Tibial artery (tissue), 4 donors: ENCODE measurements around the gene EEF1AKMT1.

ENCODE experiments used
- DNase-seq, 2 donors: peaks; one replicate each; pipeline ENCODE4 v3.0.0-alpha.2; 2019
- H3K27ac ChIP-seq, 2 donors: fragments of 200-600 bp; sonication (generic) in 1 of 2; 1 replicate in 1 of 2; 2 replicates in 1 of 2; pipeline ENCODE4 v1.5.1; 2018 to 2019; ENCODE audit warnings: mild to moderate bottlenecking in 1 of 2
- H3K27me3 ChIP-seq, 2 donors: fragments of 200-600 bp; sonication (generic) in 1 of 2; one replicate each; pipeline versions ENCODE4 v1.5.1 to v1.6.0; 2016 to 2019
- H3K36me3 ChIP-seq, 3 donors: fragments of 200-600 bp; sonication (generic) in 2 of 3; one replicate each; pipeline ENCODE4 v1.5.1; 2016 to 2019; ENCODE audit warnings: mild to moderate bottlenecking in 2 of 3
- H3K4me1 ChIP-seq, 4 donors: fragments of 200-600 bp; sonication (generic) in 2 of 4; 1 replicate in 3 of 4; 2 replicates in 1 of 4; pipeline ENCODE4 v1.5.1; 2016 to 2019
- H3K4me3 ChIP-seq, 2 donors: fragments of 200-600 bp; sonication (generic) in 1 of 2; 1 replicate in 1 of 2; 2 replicates in 1 of 2; pipeline ENCODE4 v1.5.1; 2018 to 2019; ENCODE audit warnings: mild to moderate bottlenecking in 2 of 2
- H3K9me3 ChIP-seq, 3 donors: fragments of 200-600 bp; sonication (generic) in 1 of 3; one replicate each; pipeline ENCODE4 v1.5.1; 2016 to 2019
- CTCF ChIP-seq, 2 experiments: fragments of 200-600 bp in 1 of 2; fragments of 450-650 bp in 1 of 2; IDR thresholded peaks; one replicate each; pipeline ENCODE4 v1.5.1; 2017 to 2019; ENCODE audit warnings: antibody characterized with exemption in 2 of 2, mild to moderate bottlenecking in 1 of 2, moderate library complexity in 1 of 2
- intact Hi-C: fragments of 100-400 bp; cut with DNase I; formaldehyde crosslinking; loops from one replicate; pipeline ENCODE4 v1.15.0; 2023; ENCODE audit warnings: low total_unique reads

The EEF1AKMT1 gene

DNA sequence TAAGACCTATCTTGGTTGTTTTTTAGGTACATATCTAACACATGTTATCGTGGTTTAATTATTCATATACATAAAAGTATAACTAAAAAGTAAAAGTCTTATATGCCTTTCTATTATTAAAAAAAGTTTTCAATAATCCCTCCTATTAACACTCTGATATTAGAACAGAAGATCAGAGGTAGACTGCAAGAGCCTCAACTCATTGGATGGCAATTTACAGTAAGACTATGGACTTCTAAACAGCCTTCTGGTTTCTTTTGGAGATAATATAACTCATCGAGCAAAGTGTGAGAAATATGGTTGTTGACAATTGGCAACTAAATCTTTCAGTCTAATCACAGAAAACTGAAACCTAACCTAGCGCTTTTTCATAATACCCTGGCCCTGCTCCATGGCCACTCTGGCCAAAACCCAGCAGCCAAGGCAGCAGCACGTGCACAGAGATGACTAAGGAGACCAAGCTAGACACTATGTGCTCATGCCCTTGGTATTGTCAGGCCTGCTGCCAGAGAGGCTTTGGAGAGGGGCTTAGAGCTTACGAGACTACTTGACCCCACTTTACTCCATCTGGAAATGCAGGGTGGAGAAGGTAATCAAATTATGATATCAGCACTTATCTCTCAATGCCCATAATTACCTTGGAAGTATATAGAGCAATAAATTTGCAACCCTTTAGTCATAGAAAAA, 40.6 kb upstream of the EEF1AKMT1 start:
- intact Hi-C loops: no loop called here
- Histone ChIP-seq H3K27me3 (no peaks in the 10 kb centered on the region), H3K9me3 (no peaks in the 10 kb centered on the region), H3K27ac (peak overlapping the region; percentile 68 to 73), H3K4me3 (peak overlapping the region; percentile 9 to 17), H3K36me3 (peaks cover 0 to 10% (median 2%) of the 10 kb centered on the region in 3 donors), H3K4me1 (peaks cover 0 to 17% (median 6%) of the 10 kb centered on the region in 4 donors)
- no peak for TF ChIP-seq CTCF (IDR thresholded peaks at IDR 0.05)
- peak; percentile 94 to 96 for DNase-seq

GRCh38 chr13:20812890-20813289, 39.1 kb upstream of the EEF1AKMT1 start:
- intact Hi-C loops: no loop called here
- Histone ChIP-seq H3K36me3 (peaks cover 13 to 18% (median 16%) of the 10 kb centered on the region in 3 donors), H3K4me1 (peaks cover 0 to 17% (median 6%) of the 10 kb centered on the region in 4 donors), H3K27me3 (no peaks in the 10 kb centered on the region), H3K27ac (peak overlapping the region in 1 of 2 donors; percentile 73), H3K9me3 (no peaks in the 10 kb centered on the region), H3K4me3 (no peak overlapping the region)
- no peak for DNase-seq
- TF ChIP-seq CTCF (IDR thresholded peaks at IDR 0.05): no peak

- H3K36me3 ChIP-seq: peaks cover 13 to 28% (median 26%) of the 10 kb centered on the region in 3 donors
- intact Hi-C loops: no loop called here
- TF ChIP-seq CTCF (IDR thresholded peaks at IDR 0.05): no peak
- no peak for DNase-seq
- H3K4me3 ChIP-seq: no peak overlapping the region
- H3K4me1 ChIP-seq: peaks cover 0 to 17% (median 6%) of the 10 kb centered on the region in 4 donors
- no peaks in the 10 kb centered on the region for H3K9me3 ChIP-seq
- no peaks in the 10 kb centered on the region for H3K27me3 ChIP-seq
- no peak overlapping the region for H3K27ac ChIP-seq
These were observed 37.0 kb upstream of the EEF1AKMT1 start for GRCh38 chr13:20810808-20811207.

DNA sequence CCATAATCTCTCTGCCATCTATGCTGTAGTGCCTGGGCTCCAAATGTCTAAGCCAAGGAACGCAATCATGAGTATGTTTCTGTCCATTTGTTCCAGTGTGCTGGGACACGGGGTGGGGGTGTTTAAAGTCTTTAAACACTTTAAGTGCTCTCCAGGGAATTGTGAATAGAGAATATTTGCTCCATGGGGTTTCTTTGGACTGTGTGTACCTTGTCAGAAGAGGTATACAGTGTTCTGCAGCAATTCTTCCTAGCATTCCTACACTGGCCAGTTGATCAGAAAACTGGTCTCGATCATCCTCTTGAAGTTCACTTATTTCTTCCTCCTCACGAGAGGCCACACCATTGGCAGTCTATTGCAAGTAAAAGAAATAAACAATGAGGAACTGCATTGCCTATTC, 35.1 kb upstream of the EEF1AKMT1 start:
- H3K36me3 ChIP-seq: peaks cover 13 to 28% (median 26%) of the 10 kb centered on the region in 3 donors
- H3K27ac ChIP-seq: no peak overlapping the region
- intact Hi-C loops: no loop called here
- no peak for TF ChIP-seq CTCF (IDR thresholded peaks at IDR 0.05)
- no peaks in the 10 kb centered on the region for H3K9me3 ChIP-seq
- no peak for DNase-seq
- peaks cover 0 to 10% (median 2%) of the 10 kb centered on the region in 4 donors for H3K4me1 ChIP-seq
- no peaks in the 10 kb centered on the region for H3K27me3 ChIP-seq
- H3K4me3 ChIP-seq: no peak overlapping the region

DNA sequence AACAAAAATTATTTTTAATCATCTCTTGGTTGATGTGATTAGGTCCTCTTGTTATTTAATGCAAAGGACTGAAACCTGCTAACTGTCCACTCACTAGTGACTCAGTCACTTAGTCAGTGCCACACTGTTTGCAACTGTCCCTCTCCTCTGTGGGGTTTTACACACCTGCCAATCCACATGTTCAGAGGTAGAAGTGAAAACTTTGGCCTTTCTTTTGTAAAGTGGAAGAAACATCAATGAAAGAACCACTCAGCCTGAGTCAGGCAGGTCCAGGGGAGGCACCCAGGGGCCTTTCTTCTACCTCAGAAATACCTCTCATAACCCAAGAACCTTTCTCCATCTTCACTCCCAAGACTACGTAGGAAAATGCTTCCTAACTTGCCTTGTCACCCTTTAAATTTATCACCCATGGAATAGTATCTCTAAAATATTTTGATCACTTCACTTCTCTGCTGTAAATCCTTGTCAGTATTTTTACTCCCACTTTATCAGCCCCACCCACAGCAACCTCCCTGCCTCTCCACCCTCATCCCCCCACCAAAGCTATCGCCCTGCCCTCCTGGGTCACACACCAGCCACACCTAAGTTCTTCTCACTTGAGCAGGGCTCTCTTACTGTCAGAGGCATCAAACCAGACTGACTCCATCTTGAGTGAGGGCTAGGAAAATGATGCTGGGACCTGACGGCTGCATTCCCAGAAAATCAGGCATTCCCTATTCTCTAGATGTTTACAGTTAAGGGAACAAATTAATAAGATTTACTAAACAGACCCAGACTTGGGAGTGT, 29.6 kb upstream of the EEF1AKMT1 start:
- no peaks in the 10 kb centered on the region for H3K4me1 ChIP-seq
- H3K4me3 ChIP-seq: no peak overlapping the region
- no peak for DNase-seq
- peaks cover 10 to 30% (median 22%) of the 10 kb centered on the region in 3 donors for H3K36me3 ChIP-seq
- no peak overlapping the region for H3K27ac ChIP-seq
- no peaks in the 10 kb centered on the region for H3K27me3 ChIP-seq
- no peak for TF ChIP-seq CTCF (IDR thresholded peaks at IDR 0.05)
- H3K9me3 ChIP-seq: no peaks in the 10 kb centered on the region
- intact Hi-C loops: no loop called here
